Activated CD8-positive, alpha-beta T cell treated with anti-CD3 and anti-CD28 coated beads, Interleukin-2, amount 10 ng/mL, durations not matched to agents 7 days and 5 days (primary cell): ENCODE data around the gene CRABP2. TPM values are rescaled to one million over a fixed set of nuclear protein-coding genes. Genes with fewer than 3 reads are reported as not detected.
A peak's percentile ranks its signal among the peaks of the same experiment; 100 is the strongest.

Experiments used
- ATAC-seq: fragments of 150-1000 bp; cut with Tn5 transposase; one replicate; pipeline ENCODE4 v1.10.0; 2021; ENCODE audit warnings: moderate library complexity
- CTCF ChIA-PET: fragments of 350-600 bp; sonication (Branson Sonifier 250); formaldehyde crosslinking; loops from one replicate; lab custom pipeline; 2021; ENCODE audit warnings: antibody characterized with exemption; lab: Charles Lee
- POLR2A ChIA-PET: fragments of 350-600 bp; sonication (Branson Sonifier 250); formaldehyde crosslinking; loops from one replicate; lab custom pipeline; 2021; ENCODE audit warnings: antibody characterized with exemption; lab: Charles Lee
- DNase-seq: peaks from one replicate; pipeline ENCODE4 v3.0.0-alpha.2; 2020
- H3K27ac Mint-ChIP-seq: one replicate; pipeline ENCODE4 v1.8.0; 2021; ENCODE audit warnings: mild to moderate bottlenecking, mixed read lengths
- H3K27me3 Mint-ChIP-seq: one replicate; pipeline ENCODE4 v1.8.0; 2021; ENCODE audit warnings: low read depth, mixed read lengths
- H3K36me3 Mint-ChIP-seq: one replicate; pipeline ENCODE4 v1.8.0; 2021; ENCODE audit warnings: low read depth, mixed read lengths
- H3K4me1 Mint-ChIP-seq: one replicate; pipeline ENCODE4 v1.8.0; 2021; ENCODE audit warnings: low read depth, mixed read lengths
- H3K4me3 Mint-ChIP-seq: one replicate; pipeline ENCODE4 v1.8.0; 2021; ENCODE audit warnings: mild to moderate bottlenecking, mixed read lengths
- H3K9me3 Mint-ChIP-seq: one replicate; pipeline ENCODE4 v1.8.0; 2022; ENCODE audit warnings: mixed read lengths; ENCODE audit not compliant: insufficient read depth
- total RNA-seq, 2 experiments: library from RNA; stranded (reverse); gene quantifications; one replicate each; pipeline ENCODE4 v1.2.3, GENCODE V29; 2021

CRABP2 gene
- total RNA-seq, 2 experiments from 2014 or later, result 1.3 to 1.9 TPM

- H3K27ac Mint-ChIP-seq, result no peak overlapping the region
- no peak overlapping the region for H3K4me3 Mint-ChIP-seq
- ChIA-PET POLR2A (no interaction called here), CTCF (interaction anchor here (2.5 kb wide), 1 partner anchor 22 kb away, joined by 11 read pairs; no protein-coding TSS in a partner anchor)
- H3K4me1 Mint-ChIP-seq, result peaks cover 31% of the 10 kb centered on the region
- peaks cover 20% of the 10 kb centered on the region for H3K27me3 Mint-ChIP-seq
- no peaks in the 10 kb centered on the region for H3K9me3 Mint-ChIP-seq
- ATAC-seq (no peak), DNase-seq (no peak)
- no peaks in the 10 kb centered on the region for H3K36me3 Mint-ChIP-seq
These were observed 38.3 kb downstream of the CRABP2 start for GRCh38 chr1:156666862-156667609.

- POLR2A ChIA-PET, result no interaction called here
- DNase-seq, result no peak
- H3K9me3 Mint-ChIP-seq, result no peaks in the 10 kb centered on the region
- H3K27ac Mint-ChIP-seq, result no peak overlapping the region
- peaks cover 46% of the 10 kb centered on the region for H3K4me1 Mint-ChIP-seq
- CTCF ChIA-PET, result interaction anchor here (1.3 to 2.5 kb wide), 6 partner anchors 11 to 60 kb away, joined by 4 to 11 read pairs (median 9); partner anchors contain the start of gene NES
- no peak for ATAC-seq
- H3K36me3 Mint-ChIP-seq, result no peaks in the 10 kb centered on the region
- H3K4me3 Mint-ChIP-seq, result no peak overlapping the region
- H3K27me3 Mint-ChIP-seq, result peaks cover 9% of the 10 kb centered on the region
These were observed 39.8 kb downstream of the CRABP2 start for GRCh38 chr1:156665539-156665938.

- ChIA-PET POLR2A (no interaction called here), CTCF (interaction anchor here (0.9 to 2.5 kb wide), 7 partner anchors 12 to 61 kb away, joined by 3 to 11 read pairs (median 9); partner anchors contain the start of gene NES)
- Mint-ChIP-seq H3K27ac (no peak overlapping the region), H3K4me1 (peaks cover 52% of the 10 kb centered on the region), H3K4me3 (no peak overlapping the region), H3K9me3 (no peaks in the 10 kb centered on the region), H3K36me3 (no peaks in the 10 kb centered on the region), H3K27me3 (peaks cover 9% of the 10 kb centered on the region)
- DNase-seq (no peak), ATAC-seq (no peak)
These were observed 40.5 kb downstream of the CRABP2 start for GRCh38 chr1:156664767-156665411.

GRCh38 chr1:156664046-156664766 is 41.2 kb downstream of the CRABP2 start:
- ChIA-PET CTCF (interaction anchor here (0.9 to 2.5 kb wide), 7 partner anchors 13 to 62 kb away, joined by 3 to 11 read pairs (median 9); partner anchors contain the start of gene NES), POLR2A (no interaction called here)
- ATAC-seq, result no peak
- DNase-seq, result no peak
- Mint-ChIP-seq H3K27ac (no peak overlapping the region), H3K27me3 (peaks cover 9% of the 10 kb centered on the region), H3K36me3 (no peaks in the 10 kb centered on the region), H3K4me3 (no peak overlapping the region), H3K4me1 (peaks cover 59% of the 10 kb centered on the region), H3K9me3 (no peaks in the 10 kb centered on the region)

GRCh38 chr1:156663178-156663577 is 42.2 kb downstream of the CRABP2 start:
- CTCF ChIA-PET, result interaction anchor here (2.5 to 8.0 kb wide), 2 partner anchors 22 to 42 kb away, joined by 12 to 135 read pairs; no protein-coding TSS in a partner anchor
- Mint-ChIP-seq H3K36me3 (no peaks in the 10 kb centered on the region), H3K27me3 (peaks cover 9% of the 10 kb centered on the region), H3K27ac (peak overlapping the region; percentile 7), H3K4me1 (peaks cover 68% of the 10 kb centered on the region), H3K4me3 (no peak overlapping the region), H3K9me3 (no peaks in the 10 kb centered on the region)
- DNase-seq (no peak), ATAC-seq (no peak)
- POLR2A ChIA-PET, result no interaction called here

GRCh38 chr1:156662800-156663055 is 42.7 kb downstream of the CRABP2 start:
- no peaks in the 10 kb centered on the region for H3K36me3 Mint-ChIP-seq
- H3K27me3 Mint-ChIP-seq, result peaks cover 11% of the 10 kb centered on the region
- peak overlapping the region; percentile 7 for H3K27ac Mint-ChIP-seq
- no peak overlapping the region for H3K4me3 Mint-ChIP-seq
- DNase-seq, result no peak
- peaks cover 72% of the 10 kb centered on the region for H3K4me1 Mint-ChIP-seq
- ATAC-seq, result no peak
- no peaks in the 10 kb centered on the region for H3K9me3 Mint-ChIP-seq
- POLR2A ChIA-PET, result no interaction called here
- CTCF ChIA-PET, result interaction anchor here (2.0 to 8.5 kb wide), 5 partner anchors 8 to 65 kb away, joined by 5 to 135 read pairs (median 53); partner anchors contain the start of genes CRABP2, ISG20L2 and METTL25B

- ATAC-seq (no peak), DNase-seq (no peak)
- Mint-ChIP-seq H3K4me3 (no peak overlapping the region), H3K36me3 (no peaks in the 10 kb centered on the region), H3K27me3 (peaks cover 15% of the 10 kb centered on the region), H3K4me1 (peaks cover 77% of the 10 kb centered on the region), H3K9me3 (no peaks in the 10 kb centered on the region), H3K27ac (peak overlapping the region; percentile 33)
- ChIA-PET POLR2A (interaction anchor here (1.3 to 1.6 kb wide), 2 partner anchors 64 to 66 kb away, joined by 4 read pairs; partner anchors contain the start of genes ISG20L2 and METTL25B), CTCF (interaction anchor here (1.2 to 8.5 kb wide), 10 partner anchors 8 to 249 kb away, joined by 3 to 240 read pairs (median 32); partner anchors contain the start of genes CRABP2, ISG20L2, METTL25B and NES)
These were observed 43.2 kb downstream of the CRABP2 start for GRCh38 chr1:156662005-156662799.

- ATAC-seq (peak; percentile 4), DNase-seq (no peak)
- Mint-ChIP-seq H3K27me3 (peaks cover 29% of the 10 kb centered on the region), H3K4me1 (peaks cover 82% of the 10 kb centered on the region), H3K27ac (peak overlapping the region; percentile 90), H3K36me3 (no peaks in the 10 kb centered on the region), H3K4me3 (peak overlapping the region; percentile 72), H3K9me3 (no peaks in the 10 kb centered on the region)
- ChIA-PET POLR2A (interaction anchor here (1.1 to 1.6 kb wide), 2 partner anchors 65 to 478 kb away, joined by 3 to 4 read pairs; no protein-coding TSS in a partner anchor), CTCF (interaction anchor here (0.8 to 8.5 kb wide), 25 partner anchors 10 to 275 kb away, joined by 3 to 240 read pairs (median 6); partner anchors contain the start of genes CRABP2, ISG20L2, METTL25B and NAXE)
These were observed 44.7 kb downstream of the CRABP2 start for GRCh38 chr1:156660752-156661112.

GRCh38 chr1:156659988-156660751 is 45.2 kb downstream of the CRABP2 start:
- H3K9me3 Mint-ChIP-seq, result no peaks in the 10 kb centered on the region
- peak overlapping the region; percentile 72 for H3K4me3 Mint-ChIP-seq
- peaks cover 77% of the 10 kb centered on the region for H3K4me1 Mint-ChIP-seq
- ChIA-PET POLR2A (interaction anchor here (1.6 kb wide), 1 partner anchor 66 kb away, joined by 4 read pairs; no protein-coding TSS in a partner anchor), CTCF (interaction anchor here (0.7 to 8.5 kb wide), 35 partner anchors 9 to 275 kb away, joined by 3 to 240 read pairs (median 4); partner anchors contain the start of genes CRABP2, HAPLN2, ISG20L2 and METTL25B)
- H3K27ac Mint-ChIP-seq, result peak overlapping the region; percentile 90
- peaks cover 29% of the 10 kb centered on the region for H3K27me3 Mint-ChIP-seq
- DNase-seq (peak; percentile 96), ATAC-seq (peak; percentile 87)
- H3K36me3 Mint-ChIP-seq, result no peaks in the 10 kb centered on the region

GRCh38 chr1:156659661-156659987 is 45.8 kb downstream of the CRABP2 start:
- Mint-ChIP-seq H3K36me3 (no peaks in the 10 kb centered on the region), H3K27me3 (peaks cover 32% of the 10 kb centered on the region), H3K4me3 (peak overlapping the region; percentile 53), H3K9me3 (no peaks in the 10 kb centered on the region), H3K27ac (peak overlapping the region; percentile 81), H3K4me1 (peaks cover 73% of the 10 kb centered on the region)
- DNase-seq (no peak), ATAC-seq (no peak)
- ChIA-PET CTCF (interaction anchor here (0.7 to 8.5 kb wide), 24 partner anchors 9 to 274 kb away, joined by 3 to 240 read pairs (median 8); partner anchors contain the start of genes CRABP2, HAPLN2, ISG20L2 and METTL25B), POLR2A (no interaction called here)
